Spleen (tissue), 11 donors: ENCODE results near the gene CMPK1. TPM values are rescaled to one million over a fixed set of nuclear protein-coding genes. Genes with fewer than 3 reads are reported as not detected.

Experiments used
- DNase-seq: peaks from one replicate; pipeline ENCODE4 v3.0.0-alpha.2; 2020
- H3K27ac ChIP-seq, 8 donors: fragments of 200-600 bp; sonication (generic) in 7 of 8; 1 replicate in 4 of 8; 2 replicates in 4 of 8; pipeline versions ENCODE4 v1.5.0 to v1.8.0; 2016 to 2021; ENCODE audit warnings: inconsistent platforms in 4 of 8, mild to moderate bottlenecking in 4 of 8, moderate library complexity in 1 of 8
- H3K27me3 ChIP-seq, 7 donors: fragments of 200-600 bp; sonication (generic) in 6 of 7; replicated peaks in 1 of 7; 1 replicate in 4 of 7; 2 replicates in 3 of 7; pipeline versions ENCODE4 v1.5.0 to v1.8.0; 2016 to 2021; ENCODE audit warnings: inconsistent platforms in 3 of 7, mild to moderate bottlenecking in 1 of 7
- H3K36me3 ChIP-seq, 6 donors: fragments of 200-600 bp; sonication (generic) in 5 of 6; 1 replicate in 4 of 6; 2 replicates in 2 of 6; pipeline versions ENCODE4 v1.5.0 to v1.8.0; 2016 to 2021; ENCODE audit warnings: inconsistent platforms in 2 of 6
- H3K4me1 ChIP-seq, 6 donors: fragments of 200-600 bp; sonication (generic) in 5 of 6; 1 replicate in 3 of 6; 2 replicates in 3 of 6; pipeline versions ENCODE4 v1.5.0 to v1.8.0; 2016 to 2021; ENCODE audit warnings: inconsistent platforms in 3 of 6
- H3K4me3 ChIP-seq, 8 donors: fragments of 200-600 bp; sonication (generic) in 7 of 8; 1 replicate in 4 of 8; 2 replicates in 4 of 8; pipeline versions ENCODE4 v1.5.0 to v1.8.0; 2016 to 2021; ENCODE audit warnings: inconsistent platforms in 4 of 8, mild to moderate bottlenecking in 4 of 8, moderate library complexity in 2 of 8
- H3K9me3 ChIP-seq, 8 donors: fragments of 200-600 bp; sonication (generic) in 7 of 8; 1 replicate in 4 of 8; 2 replicates in 4 of 8; pipeline versions ENCODE4 v1.5.0 to v1.8.0; 2016 to 2021; ENCODE audit warnings: inconsistent platforms in 4 of 8
- CTCF ChIP-seq, 11 experiments: fragments of 200-600 bp in 7 of 11; fragments of 450-650 bp in 4 of 11; sonication (generic) in 4 of 11; IDR thresholded peaks in 8 of 11; conservative IDR thresholded peaks in 3 of 11; 1 replicate in 7 of 11; 2 replicates in 4 of 11; pipeline versions ENCODE4 v1.4.0 to v1.8.0; 2016 to 2021; ENCODE audit warnings: antibody characterized with exemption in 11 of 11, inconsistent platforms in 4 of 11, mild to moderate bottlenecking in 1 of 11
- POLR2A ChIP-seq, 3 donors: fragments of 450-650 bp; IDR thresholded peaks; one replicate each; pipeline ENCODE4 v1.5.1; 2017; ENCODE audit warnings: antibody characterized with exemption in 3 of 3, mild to moderate bottlenecking in 1 of 3
- POLR2AphosphoS5 ChIP-seq, 3 donors: sonication (generic); formaldehyde crosslinking; IDR thresholded peaks; one replicate each; pipeline ENCODE4 v1.5.1; 2017; ENCODE audit warnings: antibody characterized with exemption in 3 of 3
- WGBS, 5 donors: extraction: QIAGEN DNeasy Blood & Tissue Kit in 3 of 5; methylation state at CpG; one replicate each; pipeline versions ENCODE4 v1.1.5 to v1.1.7; 2013 to 2018; 5-methylcytosine and 5-hydroxymethylcytosine counted together
- intact Hi-C: fragments of 100-400 bp; cut with DNase I; formaldehyde crosslinking; loops from one replicate; pipeline ENCODE4 v1.15.0; 2023; ENCODE audit warnings: low total_unique reads
- polyA plus RNA-seq, 3 donors: library from polyadenylated mRNA; stranded (reverse); fragments of 200-250 nt; gene quantifications; one replicate each; pipeline ENCODE4 v1.2.1, GENCODE V29; 2013
- total RNA-seq, 7 donors: library from RNA; depleted of rRNA in 3 of 7; stranded (reverse); fragments of >200 nt in 3 of 7; fragmentation: NEBNext Ultra II Directional in 4 of 7; extraction: Animal tissue kit (Norgen Biotek cat#: 25700) in 4 of 7; gene quantifications; one replicate each; pipeline versions ENCODE4 v1.1.0 to v1.2.1, GENCODE V29; 2016 to 2021
- donor health status: healthy with polysubstance abuse.
- donor health status: DM: no; HTN: no; CAD: no; lungs with moderate emphysema.
- donor health status: DM: no; HTN: no; CAD: no.
- donor health status: Bipolar disorder and iron deficiency.
- donor health status: healthy.
- donor health status: DM: no; HTN: no; CAD: no.
- donor health status: DM: yes; HTN: yes; CAD: no.

Gene CMPK1
- total and polyA plus RNA-seq, 10 donors = 69.8 to 101 (median 86.2) TPM

- TF ChIP-seq CTCF (IDR thresholded peaks at IDR 0.05 in 8 of 11, conservative IDR thresholded peaks at IDR 0.05 in 3 of 11) (no peak), POLR2AphosphoS5 (IDR thresholded peaks at IDR 0.05) (no peak), POLR2A (IDR thresholded peaks at IDR 0.05) (no peak)
- 91 to 97% (median 93%) methylated on average over 7 of the region's 7 CpGs for WGBS, 5 donors
- H3K4me3 ChIP-seq = no peak overlapping the region
- H3K27ac ChIP-seq = no peak overlapping the region
- DNase-seq = no peak
- no peaks in the 10 kb centered on the region for H3K27me3 ChIP-seq
- H3K9me3 ChIP-seq = no peaks in the 10 kb centered on the region
- peaks cover 0 to 53% (median 36%) of the 10 kb centered on the region in 6 donors for H3K36me3 ChIP-seq
- intact Hi-C loops = no loop called here
- H3K4me1 ChIP-seq = peaks cover 0 to 7% (median 0%) of the 10 kb centered on the region in 6 donors
These were observed 34.1 kb downstream of the CMPK1 start for GRCh38 chr1:47367651-47368050.

GRCh38 chr1:47371016-47371517, 37.5 kb downstream of the CMPK1 start:
- no peak overlapping the region for H3K27ac ChIP-seq
- intact Hi-C loops = no loop called here
- no peak for DNase-seq
- no peak overlapping the region for H3K4me3 ChIP-seq
- no peaks in the 10 kb centered on the region for H3K27me3 ChIP-seq
- TF ChIP-seq POLR2A (IDR thresholded peaks at IDR 0.05) = no peak
- no peak for TF ChIP-seq POLR2AphosphoS5 (IDR thresholded peaks at IDR 0.05)
- no peaks in the 10 kb centered on the region for H3K9me3 ChIP-seq
- H3K4me1 ChIP-seq = no peaks in the 10 kb centered on the region
- peaks cover 0 to 82% (median 66%) of the 10 kb centered on the region in 6 donors for H3K36me3 ChIP-seq

DNA sequence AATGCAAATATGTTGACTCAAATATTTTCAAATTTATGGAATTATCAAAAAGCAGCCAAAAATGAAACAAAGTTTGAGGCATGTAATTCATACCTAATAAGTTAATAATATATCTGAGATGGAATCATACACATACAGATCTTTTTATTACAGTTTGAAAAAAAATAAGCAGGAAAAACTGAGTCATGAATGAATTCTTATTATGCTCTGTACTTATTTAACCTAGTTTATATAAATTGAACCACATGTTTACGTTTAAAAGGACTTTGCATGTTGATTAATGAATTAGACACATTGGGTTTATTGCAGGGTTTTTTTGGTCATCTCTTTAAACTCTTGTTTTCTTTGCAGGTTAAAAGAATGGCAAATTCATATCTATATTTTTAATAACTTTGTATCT, 40.9 kb downstream of the CMPK1 start:
- 86 to 97% (median 92%) methylated on average over 1 of the region's 1 CpG for WGBS, 5 donors
- Histone ChIP-seq H3K9me3 (no peaks in the 10 kb centered on the region), H3K27me3 (no peaks in the 10 kb centered on the region), H3K27ac (no peak overlapping the region), H3K36me3 (peaks cover 0 to 100% (median 68%) of the 10 kb centered on the region in 6 donors), H3K4me3 (no peak overlapping the region), H3K4me1 (no peaks in the 10 kb centered on the region)
- intact Hi-C loops = no loop called here
- TF ChIP-seq POLR2A (IDR thresholded peaks at IDR 0.05) (no peak), POLR2AphosphoS5 (IDR thresholded peaks at IDR 0.05) (no peak), CTCF (IDR thresholded peaks at IDR 0.05 in 8 of 11, conservative IDR thresholded peaks at IDR 0.05 in 3 of 11) (no peak)
- no peak for DNase-seq

DNA sequence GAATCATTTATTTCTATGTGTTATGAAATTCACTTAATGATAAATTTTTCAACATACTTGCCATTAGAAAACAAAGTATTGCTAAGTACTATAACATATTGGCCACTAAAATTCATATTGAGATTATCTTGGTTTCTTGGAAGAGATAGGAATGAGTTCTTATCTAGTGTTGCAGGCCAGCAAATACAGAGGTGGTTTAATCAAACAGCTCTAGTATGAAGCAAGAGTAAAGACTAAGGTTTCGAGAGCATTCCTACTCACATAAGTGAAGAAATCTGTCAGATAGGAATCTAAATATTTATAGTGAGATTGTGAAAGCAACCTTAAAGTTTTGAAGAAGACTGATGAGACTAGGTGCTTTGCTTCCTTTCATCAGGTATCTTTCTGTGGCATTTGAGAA, 44.6 kb downstream of the CMPK1 start:
- no peak for TF ChIP-seq POLR2A (IDR thresholded peaks at IDR 0.05)
- TF ChIP-seq POLR2AphosphoS5 (IDR thresholded peaks at IDR 0.05) = no peak
- TF ChIP-seq CTCF (IDR thresholded peaks at IDR 0.05 in 8 of 11, conservative IDR thresholded peaks at IDR 0.05 in 3 of 11) = no peak
- WGBS, 5 donors = 83 to 93% (median 91%) methylated on average over 1 of the region's 1 CpG
- H3K4me3 ChIP-seq = no peak overlapping the region
- H3K4me1 ChIP-seq = no peaks in the 10 kb centered on the region
- no peaks in the 10 kb centered on the region for H3K9me3 ChIP-seq
- no peak for DNase-seq
- intact Hi-C loops = no loop called here
- H3K27me3 ChIP-seq = no peaks in the 10 kb centered on the region
- H3K36me3 ChIP-seq = peaks cover 0 to 100% (median 48%) of the 10 kb centered on the region in 6 donors
- H3K27ac ChIP-seq = no peak overlapping the region

DNA sequence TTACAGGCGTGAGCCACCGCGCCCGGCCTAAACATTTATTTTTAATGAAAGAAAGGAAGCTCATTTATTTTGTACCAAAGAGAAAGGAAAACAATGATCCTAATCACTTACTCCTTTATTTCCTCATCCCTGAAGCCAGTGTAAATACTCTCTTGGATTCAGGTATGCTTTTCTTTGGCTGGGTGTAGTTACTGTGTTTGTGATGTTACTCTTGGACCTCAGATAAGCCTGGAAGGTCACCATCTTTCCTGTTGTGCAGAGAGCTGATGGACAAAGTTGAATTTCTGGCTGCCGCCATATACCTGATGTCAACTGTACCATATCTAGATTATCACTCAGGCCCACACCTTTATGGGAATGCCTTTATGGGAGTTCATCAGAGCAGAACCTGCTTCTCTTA, 47.1 kb downstream of the CMPK1 start:
- Histone ChIP-seq H3K4me3 (no peak overlapping the region), H3K27me3 (no peaks in the 10 kb centered on the region), H3K4me1 (no peaks in the 10 kb centered on the region), H3K36me3 (peaks cover 0 to 80% (median 23%) of the 10 kb centered on the region in 6 donors), H3K9me3 (no peaks in the 10 kb centered on the region), H3K27ac (no peak overlapping the region)
- no peak for DNase-seq
- intact Hi-C loops = no loop called here
- TF ChIP-seq CTCF (IDR thresholded peaks at IDR 0.05 in 8 of 11, conservative IDR thresholded peaks at IDR 0.05 in 3 of 11) (no peak), POLR2AphosphoS5 (IDR thresholded peaks at IDR 0.05) (no peak), POLR2A (IDR thresholded peaks at IDR 0.05) (no peak)
- WGBS, 5 donors = 97 to 100% (median 99%) methylated on average over 5 of the region's 5 CpGs
